Loucy (cell line): ENCODE data around the gene DOCK9.

Experiments
- H2AFZ ChIP-seq: fragments of 200-600 bp; sonication (generic); 2 replicates; pipeline ENCODE4 v1.6.0; 2016; ENCODE audit warnings: antibody characterized with exemption, mild to moderate bottlenecking, low read length, moderate library complexity
- H3F3A ChIP-seq: fragments of 200-600 bp; 2 replicates; pipeline ENCODE4 v1.6.0; 2016; ENCODE audit warnings: antibody characterized with exemption, low read depth, mild to moderate bottlenecking
- H3K27me3 ChIP-seq: fragments of 200-600 bp; sonication (generic); 2 replicates; pipeline ENCODE4 v1.6.1; 2014; ENCODE audit warnings: low read length, mild to moderate bottlenecking; ENCODE audit not compliant: insufficient read depth, poor library complexity, severe bottlenecking
- H3K36me3 ChIP-seq: fragments of 200-600 bp; sonication (generic); 2 replicates; pipeline ENCODE4 v1.6.1; 2016; ENCODE audit warnings: low read length; ENCODE audit not compliant: insufficient read depth
- H3K4me1 ChIP-seq: fragments of 200-600 bp; sonication (generic); 2 replicates; pipeline ENCODE4 v1.5.1; 2014; ENCODE audit warnings: low read length, mild to moderate bottlenecking; ENCODE audit not compliant: insufficient read depth, poor library complexity, severe bottlenecking
- H3K4me2 ChIP-seq: fragments of 200-600 bp; sonication (generic); 2 replicates; pipeline ENCODE4 v1.6.0; 2014; ENCODE audit warnings: antibody characterized with exemption, low read length, low read depth, mild to moderate bottlenecking; ENCODE audit not compliant: poor library complexity, severe bottlenecking
- H3K4me3 ChIP-seq: fragments of 200-600 bp; sonication (generic); 2 replicates; pipeline ENCODE4 v1.5.1; 2014; ENCODE audit warnings: low read length, mild to moderate bottlenecking, mixed read lengths; ENCODE audit not compliant: poor library complexity, severe bottlenecking
- H3K79me2 ChIP-seq: fragments of 200-600 bp; sonication (generic); 2 replicates; pipeline ENCODE4 v1.6.1; 2014; ENCODE audit warnings: low read length; ENCODE audit not compliant: insufficient read depth
- H3K9ac ChIP-seq: fragments of 200-600 bp; sonication (generic); 2 replicates; pipeline ENCODE4 v1.6.0; 2014; ENCODE audit warnings: mild to moderate bottlenecking, low read depth, low read length, moderate library complexity; ENCODE audit not compliant: poor library complexity, severe bottlenecking
- H3K9me2 ChIP-seq: fragments of 200-600 bp; sonication (generic); replicated peaks from 2 replicates; pipeline ENCODE4 v1.6.1; 2016; ENCODE audit warnings: low read depth, low read length, mixed read lengths
- H3K9me3 ChIP-seq: fragments of 200-600 bp; sonication (generic); 2 replicates; pipeline ENCODE4 v1.6.1; 2014; ENCODE audit warnings: mild to moderate bottlenecking, antibody characterized with exemption, low read length, low read depth; ENCODE audit not compliant: insufficient read depth
- H4K20me1 ChIP-seq: fragments of 200-600 bp; sonication (generic); 2 replicates; pipeline ENCODE4 v1.6.0; 2014; ENCODE audit warnings: antibody characterized with exemption, low read length, mild to moderate bottlenecking; ENCODE audit not compliant: insufficient read depth, poor library complexity, severe bottlenecking
- CTCF ChIP-seq: fragments of 200-600 bp; sonication (generic); conservative IDR thresholded peaks from 2 replicates; pipeline ENCODE4 v1.5.1; 2014; ENCODE audit warnings: mild to moderate bottlenecking, antibody characterized with exemption, low read length
- EZH2phosphoT487 ChIP-seq: fragments of 200-600 bp; IDR thresholded peaks from 2 replicates; pipeline ENCODE4 v1.6.1; 2018; ENCODE audit warnings: antibody characterized with exemption, mild to moderate bottlenecking, moderate library complexity, borderline replicate concordance

The DOCK9 gene

GRCh38 chr13:98954313-98954712 is 23.6 kb downstream of the DOCK9 start:
- TF ChIP-seq EZH2phosphoT487 (no peak), CTCF (no peak)
- Histone ChIP-seq H3K9me2 (no peaks in the 10 kb centered on the region), H3K9me3 (no peaks in the 10 kb centered on the region), H2AFZ (no peak overlapping the region), H3K4me3 (no peak overlapping the region), H3K9ac (no peak overlapping the region), H3K36me3 (no peaks in the 10 kb centered on the region), H4K20me1 (no peaks in the 10 kb centered on the region), H3K4me1 (no peaks in the 10 kb centered on the region), H3F3A (no peaks in the 10 kb centered on the region), H3K79me2 (no peaks in the 10 kb centered on the region), H3K4me2 (no peak overlapping the region), H3K27me3 (no peaks in the 10 kb centered on the region)

GRCh38 chr13:98951266-98951665 is 26.6 kb downstream of the DOCK9 start:
- Histone ChIP-seq H3K27me3 (no peaks in the 10 kb centered on the region), H3K4me1 (no peaks in the 10 kb centered on the region), H3K9me2 (no peaks in the 10 kb centered on the region), H3K9ac (no peak overlapping the region), H4K20me1 (no peaks in the 10 kb centered on the region), H3K4me3 (no peak overlapping the region), H3K36me3 (no peaks in the 10 kb centered on the region), H3F3A (no peaks in the 10 kb centered on the region), H3K4me2 (no peak overlapping the region), H3K79me2 (no peaks in the 10 kb centered on the region), H3K9me3 (no peaks in the 10 kb centered on the region), H2AFZ (no peak overlapping the region)
- TF ChIP-seq EZH2phosphoT487 = no peak

- TF ChIP-seq EZH2phosphoT487 (no peak), CTCF (no peak)
- H3K9ac ChIP-seq = no peak overlapping the region
- H2AFZ ChIP-seq = no peak overlapping the region
- H3K4me3 ChIP-seq = no peak overlapping the region
- no peaks in the 10 kb centered on the region for H3K4me1 ChIP-seq
- H4K20me1 ChIP-seq = no peaks in the 10 kb centered on the region
- no peaks in the 10 kb centered on the region for H3K9me2 ChIP-seq
- no peaks in the 10 kb centered on the region for H3K27me3 ChIP-seq
- no peaks in the 10 kb centered on the region for H3K36me3 ChIP-seq
- H3K9me3 ChIP-seq = no peaks in the 10 kb centered on the region
- H3K4me2 ChIP-seq = no peak overlapping the region
- no peaks in the 10 kb centered on the region for H3F3A ChIP-seq
- H3K79me2 ChIP-seq = no peaks in the 10 kb centered on the region
Observed at GRCh38 chr13:98950705-98951104, 27.2 kb downstream of the DOCK9 start.

GRCh38 chr13:98947925-98948324 is 29.9 kb downstream of the DOCK9 start:
- H3K79me2 ChIP-seq = no peaks in the 10 kb centered on the region
- H3K4me1 ChIP-seq = no peaks in the 10 kb centered on the region
- no peaks in the 10 kb centered on the region for H4K20me1 ChIP-seq
- no peak for TF ChIP-seq EZH2phosphoT487
- TF ChIP-seq CTCF = no peak
- H3K27me3 ChIP-seq = no peaks in the 10 kb centered on the region
- no peak overlapping the region for H3K4me2 ChIP-seq
- no peaks in the 10 kb centered on the region for H3F3A ChIP-seq
- no peak overlapping the region for H2AFZ ChIP-seq
- H3K9ac ChIP-seq = no peak overlapping the region
- no peaks in the 10 kb centered on the region for H3K9me2 ChIP-seq
- H3K4me3 ChIP-seq = no peak overlapping the region
- no peaks in the 10 kb centered on the region for H3K9me3 ChIP-seq
- H3K36me3 ChIP-seq = no peaks in the 10 kb centered on the region
